Ishikawa (cell line): ENCODE data around the gene PLP2.

Source experiments
- CEBPB ChIP-seq: IDR thresholded peaks from 2 replicates; pipeline ENCODE4 v1.6.1; 2012
- CREB1 ChIP-seq: IDR thresholded peaks from 2 replicates; pipeline ENCODE4 v1.6.1; 2012; ENCODE audit warnings: low read depth
- EGR1 ChIP-seq: IDR thresholded peaks from 2 replicates; pipeline ENCODE4 v1.6.1; 2012
- MAX ChIP-seq: IDR thresholded peaks from 2 replicates; pipeline ENCODE4 v1.6.1; 2012
- RAD21 ChIP-seq: IDR thresholded peaks from 2 replicates; pipeline ENCODE4 v1.6.1; 2012; ENCODE audit warnings: low read depth
- TAF1 ChIP-seq: IDR thresholded peaks from 2 replicates; pipeline ENCODE4 v1.6.1; 2012; ENCODE audit warnings: low read depth, mild to moderate bottlenecking
- TEAD4 ChIP-seq: IDR thresholded peaks from 2 replicates; pipeline ENCODE4 v1.6.1; 2012
- USF1 ChIP-seq: IDR thresholded peaks from 2 replicates; pipeline ENCODE4 v1.6.1; 2012
- YY1 ChIP-seq: IDR thresholded peaks from 2 replicates; pipeline ENCODE4 v1.6.1; 2012; ENCODE audit warnings: low read depth
- ZBTB7A ChIP-seq: IDR thresholded peaks from 2 replicates; pipeline ENCODE4 v1.6.1; 2012; ENCODE audit warnings: low read depth
- TF ChIP-seq, protein P1 (sequence below): IDR thresholded peaks from 2 replicates; pipeline ENCODE4 v1.6.1; 2012; ENCODE audit warnings: low read depth, mild to moderate bottlenecking

- no peak for TF ChIP-seq MAX
- no peak for TF ChIP-seq RAD21
- TF ChIP-seq CREB1 = no peak
- TF ChIP-seq ZBTB7A = no peak
- no peak for TF ChIP-seq YY1
- no peak for TF ChIP-seq EGR1
- TF ChIP-seq USF1 = no peak
- TF ChIP-seq, protein P1, sequence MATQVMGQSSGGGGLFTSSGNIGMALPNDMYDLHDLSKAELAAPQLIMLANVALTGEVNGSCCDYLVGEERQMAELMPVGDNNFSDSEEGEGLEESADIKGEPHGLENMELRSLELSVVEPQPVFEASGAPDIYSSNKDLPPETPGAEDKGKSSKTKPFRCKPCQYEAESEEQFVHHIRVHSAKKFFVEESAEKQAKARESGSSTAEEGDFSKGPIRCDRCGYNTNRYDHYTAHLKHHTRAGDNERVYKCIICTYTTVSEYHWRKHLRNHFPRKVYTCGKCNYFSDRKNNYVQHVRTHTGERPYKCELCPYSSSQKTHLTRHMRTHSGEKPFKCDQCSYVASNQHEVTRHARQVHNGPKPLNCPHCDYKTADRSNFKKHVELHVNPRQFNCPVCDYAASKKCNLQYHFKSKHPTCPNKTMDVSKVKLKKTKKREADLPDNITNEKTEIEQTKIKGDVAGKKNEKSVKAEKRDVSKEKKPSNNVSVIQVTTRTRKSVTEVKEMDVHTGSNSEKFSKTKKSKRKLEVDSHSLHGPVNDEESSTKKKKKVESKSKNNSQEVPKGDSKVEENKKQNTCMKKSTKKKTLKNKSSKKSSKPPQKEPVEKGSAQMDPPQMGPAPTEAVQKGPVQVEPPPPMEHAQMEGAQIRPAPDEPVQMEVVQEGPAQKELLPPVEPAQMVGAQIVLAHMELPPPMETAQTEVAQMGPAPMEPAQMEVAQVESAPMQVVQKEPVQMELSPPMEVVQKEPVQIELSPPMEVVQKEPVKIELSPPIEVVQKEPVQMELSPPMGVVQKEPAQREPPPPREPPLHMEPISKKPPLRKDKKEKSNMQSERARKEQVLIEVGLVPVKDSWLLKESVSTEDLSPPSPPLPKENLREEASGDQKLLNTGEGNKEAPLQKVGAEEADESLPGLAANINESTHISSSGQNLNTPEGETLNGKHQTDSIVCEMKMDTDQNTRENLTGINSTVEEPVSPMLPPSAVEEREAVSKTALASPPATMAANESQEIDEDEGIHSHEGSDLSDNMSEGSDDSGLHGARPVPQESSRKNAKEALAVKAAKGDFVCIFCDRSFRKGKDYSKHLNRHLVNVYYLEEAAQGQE = no peak
- TF ChIP-seq CEBPB = no peak
- no peak for TF ChIP-seq TEAD4
- no peak for TF ChIP-seq TAF1
Measured at GRCh38 chrX:49199315-49199595, 27.6 kb downstream of the PLP2 start.
